Left ventricle myocardium inferior (tissue), 1 donor: ENCODE data around the gene DDX5. TPM values are rescaled to one million over a fixed set of nuclear protein-coding genes. Genes with fewer than 3 reads are reported as not detected.

ENCODE experiments used
- DNase-seq: peaks from one replicate; pipeline ENCODE4 v3.0.0-alpha.2; 2020
- H3K27ac ChIP-seq: fragments of 200-600 bp; replicated peaks from 2 replicates; pipeline ENCODE4 v1.8.0; 2021
- H3K27me3 ChIP-seq: fragments of 200-600 bp; 2 replicates; pipeline ENCODE4 v1.8.0; 2021; ENCODE audit warnings: low read depth
- H3K36me3 ChIP-seq: fragments of 200-600 bp; 2 replicates; pipeline ENCODE4 v1.8.0; 2021
- H3K4me1 ChIP-seq: fragments of 200-600 bp; 2 replicates; pipeline ENCODE4 v1.8.0; 2021
- H3K4me3 ChIP-seq: fragments of 200-600 bp; 2 replicates; pipeline ENCODE4 v1.8.0; 2021; ENCODE audit warnings: mild to moderate bottlenecking, moderate library complexity
- H3K9me3 ChIP-seq: fragments of 200-600 bp; replicated peaks from 2 replicates; pipeline ENCODE4 v1.8.0; 2021
- CTCF ChIP-seq: fragments of 200-600 bp; IDR thresholded peaks from 2 replicates; pipeline ENCODE4 v1.8.0; 2021; ENCODE audit warnings: antibody characterized with exemption, mild to moderate bottlenecking, borderline replicate concordance
- intact Hi-C: fragments of 100-400 bp; cut with micrococcal nuclease; formaldehyde crosslinking; loops from one replicate; pipeline ENCODE4 v1.11.0; 2022
- total RNA-seq: library from RNA; stranded (reverse); fragmentation: NEBNext Ultra II Directional; extraction: Animal tissue kit (Norgen Biotek cat#: 25700); gene quantifications from one replicate; pipeline ENCODE4 v1.2.1, GENCODE V29; 2021
- donor health status: DM: no; HTN: yes; CAD: no; lungs with severe emphysema.

The DDX5 gene
- total RNA-seq, 1 donor from 2014 or later = 326 TPM

DNA sequence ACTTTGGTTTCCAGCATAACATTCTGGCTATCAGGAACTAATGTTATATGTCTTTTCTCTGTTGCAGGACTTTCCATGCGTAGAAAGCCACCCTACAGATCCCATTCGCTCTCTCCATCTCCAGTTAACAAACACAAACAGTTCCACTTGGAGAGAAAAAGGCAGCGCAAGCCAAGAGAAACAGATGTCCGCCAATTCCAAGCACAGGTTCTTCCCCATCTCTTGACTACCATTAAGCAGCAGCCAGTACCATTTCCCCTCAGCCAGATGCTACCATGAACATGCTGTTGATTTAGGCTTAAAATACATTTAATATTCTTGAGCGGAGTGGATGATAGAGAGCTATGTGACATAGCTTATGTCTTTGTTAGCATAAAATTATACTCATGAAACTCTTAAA is 23.1 kb upstream of the DDX5 start:
- H3K4me3 ChIP-seq = no peak overlapping the region
- H3K27ac ChIP-seq = no peak overlapping the region
- DNase-seq = no peak
- intact Hi-C loops = no loop called here
- no peak for TF ChIP-seq CTCF
- H3K27me3 ChIP-seq = no peaks in the 10 kb centered on the region
- peaks cover 100% of the 10 kb centered on the region for H3K36me3 ChIP-seq
- H3K4me1 ChIP-seq = no peaks in the 10 kb centered on the region
- no peaks in the 10 kb centered on the region for H3K9me3 ChIP-seq

DNA sequence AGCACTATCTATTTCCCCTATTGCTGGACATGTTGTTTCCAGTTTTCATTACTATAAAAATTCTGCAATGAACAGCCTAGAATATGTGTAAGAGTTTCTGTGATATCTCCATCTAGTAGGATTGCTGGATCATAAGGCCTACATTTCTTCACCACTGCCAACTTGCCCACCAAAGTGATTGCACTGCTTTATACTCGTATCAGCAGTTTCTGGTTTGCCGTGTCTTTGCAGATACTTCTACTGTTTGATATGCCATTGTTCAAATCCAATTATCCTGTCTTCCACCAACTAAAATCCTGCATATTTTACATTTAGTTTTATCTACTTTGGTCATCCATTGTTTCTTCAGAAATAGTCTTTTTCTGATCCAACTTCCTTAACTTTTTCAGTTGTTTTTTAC is 21.8 kb upstream of the DDX5 start:
- Histone ChIP-seq H3K4me3 (no peak overlapping the region), H3K36me3 (peaks cover 100% of the 10 kb centered on the region), H3K4me1 (no peaks in the 10 kb centered on the region), H3K27me3 (no peaks in the 10 kb centered on the region), H3K9me3 (no peaks in the 10 kb centered on the region), H3K27ac (no peak overlapping the region)
- intact Hi-C loops = no loop called here
- no peak for DNase-seq
- no peak for TF ChIP-seq CTCF

DNA sequence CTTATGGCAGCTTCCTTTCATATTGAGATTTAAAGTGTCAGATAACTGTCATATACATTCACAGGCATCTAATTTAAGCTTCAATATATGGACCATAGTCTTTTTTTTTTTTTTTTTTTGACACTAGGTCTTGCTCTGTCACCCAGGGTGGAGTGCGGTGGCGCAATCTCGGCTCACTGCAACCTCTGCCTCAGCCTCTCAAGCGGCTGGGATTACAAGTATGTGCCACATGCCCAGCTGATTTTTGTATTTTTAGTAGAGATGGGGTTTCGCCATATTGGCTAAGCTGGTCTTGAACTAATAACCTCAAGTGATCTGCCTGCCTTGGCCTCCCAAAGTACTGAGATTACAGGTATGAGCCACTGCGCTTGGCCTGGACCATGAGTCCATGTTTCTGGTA is 14.3 kb upstream of the DDX5 start:
- TF ChIP-seq CTCF = no peak
- Histone ChIP-seq H3K27me3 (no peaks in the 10 kb centered on the region), H3K4me3 (no peak overlapping the region), H3K27ac (no peak overlapping the region), H3K9me3 (no peaks in the 10 kb centered on the region), H3K4me1 (peaks cover 3% of the 10 kb centered on the region), H3K36me3 (peaks cover 99% of the 10 kb centered on the region)
- no peak for DNase-seq
- intact Hi-C loops = no loop called here

- Histone ChIP-seq H3K9me3 (no peaks in the 10 kb centered on the region), H3K4me3 (no peak overlapping the region), H3K36me3 (peaks cover 99% of the 10 kb centered on the region), H3K4me1 (peaks cover 8% of the 10 kb centered on the region), H3K27ac (no peak overlapping the region), H3K27me3 (no peaks in the 10 kb centered on the region)
- TF ChIP-seq CTCF = no peak
- DNase-seq = no peak
- intact Hi-C loops = no loop called here
Observed at GRCh38 chr17:64519601-64520000, 13.5 kb upstream of the DDX5 start.

GRCh38 chr17:64515829-64516228 is 9.7 kb upstream of the DDX5 start:
- no peak for DNase-seq
- H3K27ac ChIP-seq = no peak overlapping the region
- TF ChIP-seq CTCF = no peak
- H3K27me3 ChIP-seq = no peaks in the 10 kb centered on the region
- H3K36me3 ChIP-seq = peaks cover 97% of the 10 kb centered on the region
- peaks cover 8% of the 10 kb centered on the region for H3K4me1 ChIP-seq
- intact Hi-C loops = no loop called here
- no peaks in the 10 kb centered on the region for H3K9me3 ChIP-seq
- H3K4me3 ChIP-seq = no peak overlapping the region

GRCh38 chr17:64515419-64515818 is 9.3 kb upstream of the DDX5 start:
- DNase-seq = no peak
- Histone ChIP-seq H3K36me3 (peaks cover 98% of the 10 kb centered on the region), H3K9me3 (no peaks in the 10 kb centered on the region), H3K27ac (no peak overlapping the region), H3K27me3 (no peaks in the 10 kb centered on the region), H3K4me3 (no peak overlapping the region), H3K4me1 (peaks cover 8% of the 10 kb centered on the region)
- TF ChIP-seq CTCF = no peak
- intact Hi-C loops = no loop called here
